ENCODE results near the gene CUZD1.

- TF ChIP-seq, protein P1, sequence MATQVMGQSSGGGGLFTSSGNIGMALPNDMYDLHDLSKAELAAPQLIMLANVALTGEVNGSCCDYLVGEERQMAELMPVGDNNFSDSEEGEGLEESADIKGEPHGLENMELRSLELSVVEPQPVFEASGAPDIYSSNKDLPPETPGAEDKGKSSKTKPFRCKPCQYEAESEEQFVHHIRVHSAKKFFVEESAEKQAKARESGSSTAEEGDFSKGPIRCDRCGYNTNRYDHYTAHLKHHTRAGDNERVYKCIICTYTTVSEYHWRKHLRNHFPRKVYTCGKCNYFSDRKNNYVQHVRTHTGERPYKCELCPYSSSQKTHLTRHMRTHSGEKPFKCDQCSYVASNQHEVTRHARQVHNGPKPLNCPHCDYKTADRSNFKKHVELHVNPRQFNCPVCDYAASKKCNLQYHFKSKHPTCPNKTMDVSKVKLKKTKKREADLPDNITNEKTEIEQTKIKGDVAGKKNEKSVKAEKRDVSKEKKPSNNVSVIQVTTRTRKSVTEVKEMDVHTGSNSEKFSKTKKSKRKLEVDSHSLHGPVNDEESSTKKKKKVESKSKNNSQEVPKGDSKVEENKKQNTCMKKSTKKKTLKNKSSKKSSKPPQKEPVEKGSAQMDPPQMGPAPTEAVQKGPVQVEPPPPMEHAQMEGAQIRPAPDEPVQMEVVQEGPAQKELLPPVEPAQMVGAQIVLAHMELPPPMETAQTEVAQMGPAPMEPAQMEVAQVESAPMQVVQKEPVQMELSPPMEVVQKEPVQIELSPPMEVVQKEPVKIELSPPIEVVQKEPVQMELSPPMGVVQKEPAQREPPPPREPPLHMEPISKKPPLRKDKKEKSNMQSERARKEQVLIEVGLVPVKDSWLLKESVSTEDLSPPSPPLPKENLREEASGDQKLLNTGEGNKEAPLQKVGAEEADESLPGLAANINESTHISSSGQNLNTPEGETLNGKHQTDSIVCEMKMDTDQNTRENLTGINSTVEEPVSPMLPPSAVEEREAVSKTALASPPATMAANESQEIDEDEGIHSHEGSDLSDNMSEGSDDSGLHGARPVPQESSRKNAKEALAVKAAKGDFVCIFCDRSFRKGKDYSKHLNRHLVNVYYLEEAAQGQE (IDR thresholded peaks at IDR 0.05; ENCODE audit: insufficient read depth in 1 of 2, low read depth in 2 of 2, low read length in 2 of 2) = no peak
- no peak for TF ChIP-seq TAF1 (IDR thresholded peaks at IDR 0.05; ENCODE audit: borderline replicate concordance, insufficient read depth, low read length)
- no peak for TF ChIP-seq POLR2AphosphoS5 (IDR thresholded peaks at IDR 0.05; ENCODE audit: low read depth, low read length)
- TF ChIP-seq SIN3A (IDR thresholded peaks at IDR 0.05; ENCODE audit: borderline replicate concordance, insufficient read depth, low read length) = no peak
- no peak for TF ChIP-seq FOXP2 (optimal IDR thresholded peaks at IDR 0.05; ENCODE audit: borderline replicate concordance, extremely low read depth, extremely low read length, insufficient read depth)
Observed at GRCh38 chr10:122876467-122876855, 30.8 kb upstream of the CUZD1 start.
